ENCODE results near the gene AKIP1. TPM values are rescaled to one million over a fixed set of nuclear protein-coding genes. Genes with fewer than 3 reads are reported as not detected.

The AKIP1 gene
- total RNA-seq, 1 experiment from 2014 or later, result 29.5 TPM

GRCh38 chr11:8914661-8915018 is 3.7 kb downstream of the AKIP1 start:
- Histone ChIP-seq H3K79me2 (ENCODE audit: low read length) (peaks cover 14% of the 10 kb centered on the region), H3K9me3 (ENCODE audit: low read length) (no peaks in the 10 kb centered on the region), H4K20me1 (ENCODE audit: low read length) (no peaks in the 10 kb centered on the region), H3K4me3 (ENCODE audit: low read length) (no peak overlapping the region), H3K4me1 (ENCODE audit: insufficient read depth, low read length) (peaks cover 24% of the 10 kb centered on the region), H2AFZ (ENCODE audit: low read length) (no peak overlapping the region), H3K9ac (ENCODE audit: low read length) (no peak overlapping the region), H3F3A (ENCODE audit: low read length, unreplicated experiment) (no peaks in the 10 kb centered on the region), H3K27ac (ENCODE audit: low read length) (no peak overlapping the region), H3K27me3 (ENCODE audit: low read length) (no peaks in the 10 kb centered on the region), H3K36me3 (ENCODE audit: low read depth, low read length) (peaks cover 4% of the 10 kb centered on the region; the same call in 1 of the 2 replicates), H3K9me2 (replicated peaks; ENCODE audit: low read length) (no peaks in the 10 kb centered on the region), H3K4me2 (ENCODE audit: low read length) (no peak overlapping the region)
- no peak for TF ChIP-seq EZH2 (IDR thresholded peaks at IDR 0.05; ENCODE audit: low read length, unreplicated experiment)
- peak; percentile 44; the same call in 1 of the 2 replicates for TF ChIP-seq CTCF (conservative IDR thresholded peaks at IDR 0.05; ENCODE audit: low read depth, low read length)
- ChIA-PET POLR2A (ENCODE audit: unreplicated experiment) (interaction anchor here (0.6 kb wide), 1 partner anchor 21 kb away, joined by 8 read pairs; no protein-coding TSS in a partner anchor), CTCF (interaction anchor here (0.6 to 0.9 kb wide), 4 partner anchors 45 to 350 kb away, joined by 3 to 13 read pairs (median 4); partner anchors contain the start of gene DENND5A)
- ATAC-seq (no peak), DNase-seq (no peak)
- no TSS peak for BruUV-seq (replicated peaks)
- intact Hi-C loops (cut with micrococcal nuclease), result loop anchor here (1.0 to 5.0 kb wide), 2 partner anchors 45 to 223 kb away; no protein-coding TSS in a partner anchor

- ChIA-PET POLR2A (ENCODE audit: unreplicated experiment) (no interaction called here), CTCF (no interaction called here)
- ATAC-seq (peak; percentile 74), DNase-seq (peak; percentile 51)
- H2AFZ ChIP-seq (ENCODE audit: low read length), result no peak overlapping the region
- H3K36me3 ChIP-seq (ENCODE audit: low read depth, low read length), result peaks cover 13% of the 10 kb centered on the region
- no peaks in the 10 kb centered on the region for H3K9me2 ChIP-seq (replicated peaks; ENCODE audit: low read length)
- TF ChIP-seq EZH2 (IDR thresholded peaks at IDR 0.05; ENCODE audit: low read length, unreplicated experiment) (no peak), EZH2phosphoT487 (IDR thresholded peaks at IDR 0.05; ENCODE audit: borderline replicate concordance, low read length) (no peak), CTCF (conservative IDR thresholded peaks at IDR 0.05; ENCODE audit: low read depth, low read length) (no peak)
- no TSS peak for BruUV-seq (replicated peaks)
- no peaks in the 10 kb centered on the region for H3F3A ChIP-seq (ENCODE audit: low read length, unreplicated experiment)
- no peaks in the 10 kb centered on the region for H3K9me3 ChIP-seq (ENCODE audit: low read length)
- no peak overlapping the region for H3K27ac ChIP-seq (ENCODE audit: low read length)
- intact Hi-C loops (cut with micrococcal nuclease), result no loop called here
- H4K20me1 ChIP-seq (ENCODE audit: low read length), result no peaks in the 10 kb centered on the region
- H3K9ac ChIP-seq (ENCODE audit: low read length), result no peak overlapping the region
- no peak overlapping the region for H3K4me2 ChIP-seq (ENCODE audit: low read length)
- no peak overlapping the region for H3K4me3 ChIP-seq (ENCODE audit: low read length)
- H3K79me2 ChIP-seq (ENCODE audit: low read length), result peaks cover 4% of the 10 kb centered on the region; the same call in 1 of the 2 replicates
- peaks cover 18% of the 10 kb centered on the region for H3K4me1 ChIP-seq (ENCODE audit: insufficient read depth, low read length)
- no peaks in the 10 kb centered on the region for H3K27me3 ChIP-seq (ENCODE audit: low read length)
Observed at GRCh38 chr11:8917157-8917825, 6.3 kb downstream of the AKIP1 start.

- ATAC-seq (no peak), DNase-seq (no peak)
- Histone ChIP-seq H3K9ac (ENCODE audit: low read length) (no peak overlapping the region), H3K9me3 (ENCODE audit: low read length) (no peaks in the 10 kb centered on the region), H3K9me2 (replicated peaks; ENCODE audit: low read length) (no peaks in the 10 kb centered on the region), H3K36me3 (ENCODE audit: low read depth, low read length) (peaks cover 13% of the 10 kb centered on the region), H2AFZ (ENCODE audit: low read length) (no peak overlapping the region), H4K20me1 (ENCODE audit: low read length) (no peaks in the 10 kb centered on the region), H3F3A (ENCODE audit: low read length, unreplicated experiment) (no peaks in the 10 kb centered on the region), H3K4me2 (ENCODE audit: low read length) (no peak overlapping the region), H3K27ac (ENCODE audit: low read length) (no peak overlapping the region), H3K79me2 (ENCODE audit: low read length) (no peaks in the 10 kb centered on the region), H3K4me3 (ENCODE audit: low read length) (no peak overlapping the region), H3K4me1 (ENCODE audit: insufficient read depth, low read length) (no peaks in the 10 kb centered on the region), H3K27me3 (ENCODE audit: low read length) (no peaks in the 10 kb centered on the region)
- intact Hi-C loops (cut with micrococcal nuclease), result no loop called here
- POLR2A ChIA-PET (ENCODE audit: unreplicated experiment), result no interaction called here
- TF ChIP-seq CTCF (conservative IDR thresholded peaks at IDR 0.05; ENCODE audit: low read depth, low read length), result no peak
- no peak for TF ChIP-seq EZH2 (IDR thresholded peaks at IDR 0.05; ENCODE audit: low read length, unreplicated experiment)
- no peak for TF ChIP-seq EZH2phosphoT487 (IDR thresholded peaks at IDR 0.05; ENCODE audit: borderline replicate concordance, low read length)
- BruUV-seq (replicated peaks), result no TSS peak
- CTCF ChIA-PET, result no interaction called here
Observed at GRCh38 chr11:8922691-8923090, 11.7 kb downstream of the AKIP1 start.

Measured in PC-3 (cell line).